ENCODE measurements around the gene AQP1.

Gene AQP1

GRCh38 chr7:30874656-30875302 is 36.9 kb upstream of the AQP1 start:
- DNase-seq (ENCODE audit: low read depth): no peak
- no peak overlapping the region for H3K4me3 ChIP-seq (ENCODE audit: low read depth, low read length)
- TF ChIP-seq CTCF (IDR thresholded peaks at IDR 0.05; ENCODE audit: control insufficient read depth, extremely low read depth, insufficient read depth): no peak

- no peak overlapping the region for H3K4me3 ChIP-seq (ENCODE audit: low read depth, low read length)
- DNase-seq (ENCODE audit: low read depth): no peak
- no peak for TF ChIP-seq CTCF (IDR thresholded peaks at IDR 0.05; ENCODE audit: control insufficient read depth, extremely low read depth, insufficient read depth)
Measured at GRCh38 chr7:30877015-30877769, 34.5 kb upstream of the AQP1 start.

- TF ChIP-seq CTCF (IDR thresholded peaks at IDR 0.05; ENCODE audit: control insufficient read depth, extremely low read depth, insufficient read depth): no peak
- DNase-seq (ENCODE audit: low read depth): no peak
- H3K4me3 ChIP-seq (ENCODE audit: low read depth, low read length): no peak overlapping the region
Measured at GRCh38 chr7:30877993-30878392, 33.7 kb upstream of the AQP1 start.

GRCh38 chr7:30879139-30880124 is 32.2 kb upstream of the AQP1 start:
- H3K4me3 ChIP-seq (ENCODE audit: low read depth, low read length): no peak overlapping the region
- DNase-seq (ENCODE audit: low read depth): no peak
- no peak for TF ChIP-seq CTCF (IDR thresholded peaks at IDR 0.05; ENCODE audit: control insufficient read depth, extremely low read depth, insufficient read depth)

- DNase-seq (ENCODE audit: low read depth): no peak
- no peak for TF ChIP-seq CTCF (IDR thresholded peaks at IDR 0.05; ENCODE audit: control insufficient read depth, extremely low read depth, insufficient read depth)
- no peak overlapping the region for H3K4me3 ChIP-seq (ENCODE audit: low read depth, low read length)
Measured at GRCh38 chr7:30880125-30880720, 31.4 kb upstream of the AQP1 start.

GRCh38 chr7:30880941-30881340 is 30.7 kb upstream of the AQP1 start:
- H3K4me3 ChIP-seq (ENCODE audit: low read depth, low read length): no peak overlapping the region
- no peak for DNase-seq (ENCODE audit: low read depth)
- no peak for TF ChIP-seq CTCF (IDR thresholded peaks at IDR 0.05; ENCODE audit: control insufficient read depth, extremely low read depth, insufficient read depth)

Measured in LNCaP clone FGC (cell line).